GM12878 (cell line): ENCODE data around the gene TBC1D5. TPM values are rescaled to one million over a fixed set of nuclear protein-coding genes. Genes with fewer than 3 reads are reported as not detected.

Source experiments
- ATAC-seq: fragments of 200-7000 bp; cut with Tn5 transposase; 3 replicates; pipeline ENCODE4 v1.9.1; 2020; ENCODE audit warnings: mild to moderate bottlenecking, moderate library complexity
- BruUV-seq: library from RNA; stranded (reverse); fragments of 400-500 nt; replicated peaks from 2 replicates; lab custom pipeline; 2021; lab: Mats Ljungman, UMichigan
- CTCF ChIA-PET: fragments of 300-600 bp; sonication (Branson Sonifier 250); formaldehyde crosslinking; extraction: SDS; loops from one replicate; lab custom pipeline; 2021; ENCODE audit warnings: inconsistent platforms; lab: Yijun Ruan, JAX
- POLR2A ChIA-PET: fragments of 350-600 bp; formaldehyde crosslinking; extraction: SDS; loops from one replicate; lab custom pipeline; 2021; ENCODE audit warnings: inconsistent platforms; lab: Charles Lee
- RAD21 ChIA-PET: fragments of 300-600 bp; sonication (Branson Sonifier 250); formaldehyde crosslinking; loops from one replicate; lab custom pipeline; 2023; ENCODE audit warnings: antibody characterized with exemption; ENCODE audit not compliant: unreplicated experiment; lab: Charles Lee
- SMC1A ChIA-PET: fragments of 300-600 bp; sonication (Branson Sonifier 250); formaldehyde crosslinking; loops from one replicate; lab custom pipeline; 2023; ENCODE audit not compliant: unreplicated experiment, uncharacterized antibody; lab: Charles Lee
- DNase-seq: peaks from one replicate; pipeline ENCODE4 v3.0.0-alpha.2; 2011; ENCODE audit warnings: low read depth, low spot score
- FAIRE-seq: peaks from 3 replicates; lab custom pipeline; 2011; peaks lifted over from hg19 to GRCh38; lab: Jason Lieb, UNC
- H2AFZ ChIP-seq: 2 replicates; pipeline ENCODE4 v1.6.0; 2011; ENCODE audit warnings: low read depth, low read length, control low read depth; ENCODE audit not compliant: control insufficient read depth
- H3K27ac ChIP-seq: 2 replicates; pipeline ENCODE4 v1.5.1; 2011; ENCODE audit warnings: control low read depth; ENCODE audit not compliant: control insufficient read depth, insufficient read depth
- H3K27me3 ChIP-seq, 2 experiments: replicated peaks in 1 of 2; 2 replicates each; pipeline versions ENCODE4 v1.6.0 to v1.6.1; 2011; ENCODE audit warnings: low read length in 1 of 2; ENCODE audit not compliant: control insufficient read depth in 2 of 2, insufficient read depth in 2 of 2
- H3K36me3 ChIP-seq, 2 experiments: 2 replicates each; pipeline ENCODE4 v1.5.1; 2011; ENCODE audit warnings: low read length in 1 of 2; ENCODE audit not compliant: control insufficient read depth in 2 of 2, insufficient read depth in 2 of 2
- H3K4me1 ChIP-seq: 2 replicates; pipeline ENCODE4 v1.6.1; 2011; ENCODE audit warnings: mild to moderate bottlenecking, low read length, moderate library complexity, mixed read lengths; ENCODE audit not compliant: control insufficient read depth, insufficient read depth
- H3K4me2 ChIP-seq: 2 replicates; pipeline ENCODE4 v1.6.0; 2011; ENCODE audit warnings: control low read depth; ENCODE audit not compliant: control insufficient read depth, insufficient read depth
- H3K4me3 ChIP-seq: fragments of 200-600 bp; sonication (generic); 2 replicates; pipeline ENCODE4 v1.5.1; 2016
- H3K79me2 ChIP-seq: 2 replicates; pipeline ENCODE4 v1.6.0; 2011; ENCODE audit warnings: low read length; ENCODE audit not compliant: control insufficient read depth, insufficient read depth
- H3K9ac ChIP-seq: 2 replicates; pipeline ENCODE4 v1.8.0; 2011; ENCODE audit warnings: low read length, control low read depth, mixed read lengths; ENCODE audit not compliant: control insufficient read depth, insufficient read depth
- H3K9me3 ChIP-seq: replicated peaks from 3 replicates; pipeline ENCODE4 v1.5.1; 2011; ENCODE audit warnings: mild to moderate bottlenecking, low read length; ENCODE audit not compliant: control insufficient read depth, insufficient read depth
- H4K20me1 ChIP-seq: 2 replicates; pipeline ENCODE4 v1.6.0; 2011; ENCODE audit not compliant: control insufficient read depth, insufficient read depth
- CHD4 ChIP-seq: fragments of 200-600 bp; sonication (generic); IDR thresholded peaks from 2 replicates; pipeline ENCODE4 v1.6.1; 2016; ENCODE audit warnings: mild to moderate bottlenecking
- HDAC2 ChIP-seq: fragments of 200-600 bp; sonication (generic); IDR thresholded peaks from 2 replicates; pipeline ENCODE4 v1.6.1; 2017
- MEF2A ChIP-seq: IDR thresholded peaks from 2 replicates; pipeline ENCODE4 v1.6.1; 2011; ENCODE audit warnings: low read depth, mild to moderate bottlenecking, low read length, moderate library complexity; ENCODE audit not compliant: insufficient read depth
- STAT1 ChIP-seq: fragments of 450-650 bp; conservative IDR thresholded peaks from 2 replicates; pipeline ENCODE4 v1.6.1; 2014; ENCODE audit warnings: antibody characterized with exemption, mild to moderate bottlenecking
- TARDBP ChIP-seq: IDR thresholded peaks from 2 replicates; pipeline ENCODE4 v1.6.1; 2016; ENCODE audit warnings: borderline replicate concordance
- WGBS: methylation state at CpG from one replicate; pipeline ENCODE4 v1.1.6; 2016; ENCODE audit warnings: low lambda C conversion rate; ENCODE audit not compliant: insufficient replicate concordance, insufficient coverage; ENCODE audit errors: missing lambda C conversion rate; 5-methylcytosine and 5-hydroxymethylcytosine counted together
- in situ Hi-C: fragments of 300-500 bp; cut with MboI; formaldehyde crosslinking; loops from 9 replicates; pipeline ENCODE4 v1.14.3; 2018; ENCODE audit warnings: mixed read lengths
- intact Hi-C: fragments of 100-400 bp; cut with micrococcal nuclease; formaldehyde crosslinking; loops from one replicate; pipeline ENCODE4 v1.14.2; 2022; ENCODE audit not compliant: unreplicated experiment
- polyA plus RNA-seq, 11 experiments: library from polyadenylated mRNA; depleted of rRNA in 4 of 11; unstranded in 6 of 11; stranded (reverse) in 5 of 11; fragments of >200 nt; fragmentation: Nextera tagmentation in 4 of 11; fragmentation: Illumina TruSeq in 1 of 11; extraction: Ambion mirVana in 4 of 11; extraction: Trizol in 1 of 11; gene quantifications; 1 replicate in 1 of 11; 2 replicates in 10 of 11; pipeline versions ENCODE4 v1.2.1 to v1.2.3, GENCODE V29; 2011 to 2016; ENCODE audit warnings: inconsistent platforms in 2 of 11, missing spikeins in 2 of 11, low read depth in 1 of 11
- total RNA-seq, 4 experiments: library from RNA; depleted of rRNA in 3 of 4; stranded (reverse); fragments of >200 nt in 3 of 4; fragmentation: Illumina TruSeq in 1 of 4; extraction: Trizol in 1 of 4; gene quantifications; 2 replicates each; pipeline versions ENCODE4 v1.2.1 to v1.2.3, GENCODE V29; 2013 to 2021
- TF ChIP-seq, protein P1 (sequence below): fragments of 450-650 bp; IDR thresholded peaks from 2 replicates; pipeline ENCODE4 v1.6.1; 2017; ENCODE audit warnings: mild to moderate bottlenecking, moderate library complexity
- TF ChIP-seq, protein P2 (sequence below): IDR thresholded peaks from 2 replicates; pipeline ENCODE4 v1.6.1; 2011; ENCODE audit warnings: low read depth, mild to moderate bottlenecking, low read length, moderate library complexity, borderline replicate concordance; ENCODE audit errors: extremely low read depth

The TBC1D5 gene
- total and polyA plus RNA-seq, 10 of the 15 experiments (the other 5 are each of a cell fraction or from before 2014, with no cell fraction given) = 5.5 to 61.0 (median 43.8) TPM

DNA sequence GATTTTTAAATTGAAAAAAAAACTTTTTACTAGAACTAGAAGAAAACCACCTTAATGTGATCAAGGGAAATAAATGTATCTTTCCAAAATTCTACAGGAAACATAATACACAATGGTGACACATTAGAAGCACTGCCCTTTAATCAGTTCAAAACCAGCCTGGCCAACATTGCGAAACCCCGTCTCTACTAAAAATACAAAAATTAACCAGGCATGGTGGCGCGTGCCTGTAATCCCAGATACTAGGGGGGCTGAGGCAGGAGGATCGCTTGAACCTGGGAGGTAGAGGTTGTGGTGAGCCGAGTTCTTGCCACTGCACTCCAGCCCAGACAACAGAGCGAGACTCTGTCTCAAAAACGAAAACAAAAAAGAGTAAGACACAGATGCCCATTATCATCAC lies 134.5 kb downstream of the TBC1D5 start:
- no peak for ATAC-seq
- H3K9me3 ChIP-seq = no peaks in the 10 kb centered on the region; the same call in 2 of the 3 replicates
- no peak for FAIRE-seq
- SMC1A ChIA-PET = no interaction called here
- H3K4me2 ChIP-seq = no peak overlapping the region
- no TSS peak for BruUV-seq
- no peaks in the 10 kb centered on the region for H3K27me3 ChIP-seq
- intact Hi-C loops (no loop called here), in situ Hi-C loops (no loop called here)
- TF ChIP-seq MEF2A = no peak
- TF ChIP-seq HDAC2 = no peak
- TF ChIP-seq, protein P1, sequence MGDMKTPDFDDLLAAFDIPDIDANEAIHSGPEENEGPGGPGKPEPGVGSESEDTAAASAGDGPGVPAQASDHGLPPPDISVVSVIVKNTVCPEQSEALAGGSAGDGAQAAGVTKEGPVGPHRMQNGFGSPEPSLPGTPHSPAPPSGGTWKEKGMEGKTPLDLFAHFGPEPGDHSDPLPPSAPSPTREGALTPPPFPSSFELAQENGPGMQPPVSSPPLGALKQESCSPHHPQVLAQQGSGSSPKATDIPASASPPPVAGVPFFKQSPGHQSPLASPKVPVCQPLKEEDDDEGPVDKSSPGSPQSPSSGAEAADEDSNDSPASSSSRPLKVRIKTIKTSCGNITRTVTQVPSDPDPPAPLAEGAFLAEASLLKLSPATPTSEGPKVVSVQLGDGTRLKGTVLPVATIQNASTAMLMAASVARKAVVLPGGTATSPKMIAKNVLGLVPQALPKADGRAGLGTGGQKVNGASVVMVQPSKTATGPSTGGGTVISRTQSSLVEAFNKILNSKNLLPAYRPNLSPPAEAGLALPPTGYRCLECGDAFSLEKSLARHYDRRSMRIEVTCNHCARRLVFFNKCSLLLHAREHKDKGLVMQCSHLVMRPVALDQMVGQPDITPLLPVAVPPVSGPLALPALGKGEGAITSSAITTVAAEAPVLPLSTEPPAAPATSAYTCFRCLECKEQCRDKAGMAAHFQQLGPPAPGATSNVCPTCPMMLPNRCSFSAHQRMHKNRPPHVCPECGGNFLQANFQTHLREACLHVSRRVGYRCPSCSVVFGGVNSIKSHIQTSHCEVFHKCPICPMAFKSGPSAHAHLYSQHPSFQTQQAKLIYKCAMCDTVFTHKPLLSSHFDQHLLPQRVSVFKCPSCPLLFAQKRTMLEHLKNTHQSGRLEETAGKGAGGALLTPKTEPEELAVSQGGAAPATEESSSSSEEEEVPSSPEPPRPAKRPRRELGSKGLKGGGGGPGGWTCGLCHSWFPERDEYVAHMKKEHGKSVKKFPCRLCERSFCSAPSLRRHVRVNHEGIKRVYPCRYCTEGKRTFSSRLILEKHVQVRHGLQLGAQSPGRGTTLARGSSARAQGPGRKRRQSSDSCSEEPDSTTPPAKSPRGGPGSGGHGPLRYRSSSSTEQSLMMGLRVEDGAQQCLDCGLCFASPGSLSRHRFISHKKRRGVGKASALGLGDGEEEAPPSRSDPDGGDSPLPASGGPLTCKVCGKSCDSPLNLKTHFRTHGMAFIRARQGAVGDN = no peak
- no peak for TF ChIP-seq TARDBP
- no peak for TF ChIP-seq CHD4
- TF ChIP-seq STAT1 = no peak
- TF ChIP-seq, protein P2, sequence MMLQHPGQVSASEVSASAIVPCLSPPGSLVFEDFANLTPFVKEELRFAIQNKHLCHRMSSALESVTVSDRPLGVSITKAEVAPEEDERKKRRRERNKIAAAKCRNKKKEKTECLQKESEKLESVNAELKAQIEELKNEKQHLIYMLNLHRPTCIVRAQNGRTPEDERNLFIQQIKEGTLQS = no peak
- H3K27ac ChIP-seq = no peak overlapping the region
- RAD21 ChIA-PET = no interaction called here
- H3K4me3 ChIP-seq = no peak overlapping the region
- CTCF ChIA-PET = no interaction called here
- no peaks in the 10 kb centered on the region for H3K4me1 ChIP-seq
- no peaks in the 10 kb centered on the region for H3K36me3 ChIP-seq
- POLR2A ChIA-PET = no interaction called here
- no peak overlapping the region for H2AFZ ChIP-seq
- no peaks in the 10 kb centered on the region for H3K79me2 ChIP-seq
- no peaks in the 10 kb centered on the region for H4K20me1 ChIP-seq
- no peak overlapping the region for H3K9ac ChIP-seq
- WGBS = 96% methylated on average over 8 of the region's 8 CpGs
- DNase-seq = no peak
